ENCODE data around the gene XYLT2. TPM values are rescaled to one million over a fixed set of nuclear protein-coding genes. Genes with fewer than 3 reads are reported as not detected.

XYLT2 gene
- total RNA-seq, 1 experiment from 2014 or later, result 39.7 TPM

DNA sequence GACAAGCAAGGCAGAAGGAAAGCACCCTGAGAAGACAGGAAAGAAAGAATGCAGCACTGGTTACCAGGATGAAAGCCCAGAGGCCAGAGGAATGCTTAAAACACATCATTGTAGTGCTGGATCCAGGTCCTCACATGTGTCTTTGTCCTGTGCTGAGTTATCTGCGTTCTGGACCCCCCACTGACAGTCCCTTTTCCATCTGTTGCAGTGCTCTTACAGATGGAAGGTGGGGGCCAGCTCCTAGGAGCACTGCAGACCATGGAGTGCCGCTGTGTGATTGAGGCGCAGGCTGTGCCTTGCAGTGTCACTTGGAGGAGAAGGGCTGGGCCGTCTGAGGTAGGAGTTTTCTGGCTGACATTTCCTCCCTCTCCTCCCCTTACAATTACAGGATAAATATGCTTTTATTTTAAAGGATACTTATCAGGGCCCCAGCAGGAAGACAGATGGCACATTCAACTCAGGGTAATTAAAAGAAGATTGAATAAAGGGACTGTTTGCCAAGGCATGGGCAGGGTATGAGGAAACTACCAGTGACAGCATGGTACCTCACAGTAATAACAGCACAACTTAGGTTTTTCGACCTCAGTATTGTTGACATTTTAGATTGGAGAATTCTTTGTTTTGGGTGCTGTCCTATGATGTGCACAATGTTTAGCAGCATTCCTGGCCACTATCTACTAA, 30.1 kb downstream of the XYLT2 start:
- peaks cover 22% of the 10 kb centered on the region for H3K4me1 Mint-ChIP-seq
- no peaks in the 10 kb centered on the region for H3K9me3 Mint-ChIP-seq
- no peak overlapping the region for H3K4me3 Mint-ChIP-seq
- ChIA-PET POLR2A (no interaction called here), CTCF (no interaction called here)
- TF ChIP-seq, protein P1, sequence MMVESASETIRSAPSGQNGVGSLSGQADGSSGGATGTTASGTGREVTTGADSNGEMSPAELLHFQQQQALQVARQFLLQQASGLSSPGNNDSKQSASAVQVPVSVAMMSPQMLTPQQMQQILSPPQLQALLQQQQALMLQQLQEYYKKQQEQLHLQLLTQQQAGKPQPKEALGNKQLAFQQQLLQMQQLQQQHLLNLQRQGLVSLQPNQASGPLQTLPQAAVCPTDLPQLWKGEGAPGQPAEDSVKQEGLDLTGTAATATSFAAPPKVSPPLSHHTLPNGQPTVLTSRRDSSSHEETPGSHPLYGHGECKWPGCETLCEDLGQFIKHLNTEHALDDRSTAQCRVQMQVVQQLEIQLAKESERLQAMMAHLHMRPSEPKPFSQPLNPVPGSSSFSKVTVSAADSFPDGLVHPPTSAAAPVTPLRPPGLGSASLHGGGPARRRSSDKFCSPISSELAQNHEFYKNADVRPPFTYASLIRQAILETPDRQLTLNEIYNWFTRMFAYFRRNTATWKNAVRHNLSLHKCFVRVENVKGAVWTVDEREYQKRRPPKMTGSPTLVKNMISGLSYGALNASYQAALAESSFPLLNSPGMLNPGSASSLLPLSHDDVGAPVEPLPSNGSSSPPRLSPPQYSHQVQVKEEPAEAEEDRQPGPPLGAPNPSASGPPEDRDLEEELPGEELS (CRISPR knock-in tag; IDR thresholded peaks at IDR 0.05), result no peak
- TF ChIP-seq FOXP1 (CRISPR knock-in tag; IDR thresholded peaks at IDR 0.05; ENCODE audit: borderline replicate concordance) (no peak), NR1H2 (CRISPR knock-in tag; IDR thresholded peaks at IDR 0.05) (no peak), ZNF423 (CRISPR knock-in tag; IDR thresholded peaks at IDR 0.05) (no peak), ERG (CRISPR knock-in tag; IDR thresholded peaks at IDR 0.05) (no peak), RORB (CRISPR knock-in tag; IDR thresholded peaks at IDR 0.05) (no peak), TCF7 (CRISPR knock-in tag; IDR thresholded peaks at IDR 0.05; ENCODE audit: low read depth) (no peak), ZNF121 (CRISPR knock-in tag; IDR thresholded peaks at IDR 0.05) (no peak)
- TF ChIP-seq, protein P2, sequence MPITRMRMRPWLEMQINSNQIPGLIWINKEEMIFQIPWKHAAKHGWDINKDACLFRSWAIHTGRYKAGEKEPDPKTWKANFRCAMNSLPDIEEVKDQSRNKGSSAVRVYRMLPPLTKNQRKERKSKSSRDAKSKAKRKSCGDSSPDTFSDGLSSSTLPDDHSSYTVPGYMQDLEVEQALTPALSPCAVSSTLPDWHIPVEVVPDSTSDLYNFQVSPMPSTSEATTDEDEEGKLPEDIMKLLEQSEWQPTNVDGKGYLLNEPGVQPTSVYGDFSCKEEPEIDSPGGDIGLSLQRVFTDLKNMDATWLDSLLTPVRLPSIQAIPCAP (CRISPR knock-in tag; IDR thresholded peaks at IDR 0.05), result no peak
- ATAC-seq (no peak), DNase-seq (ENCODE audit: low spot score) (no peak)
- no peaks in the 10 kb centered on the region for H3K27me3 Mint-ChIP-seq (ENCODE audit: low read depth)
- peaks cover 36% of the 10 kb centered on the region for H3K36me3 Mint-ChIP-seq
- no peak overlapping the region for H3K27ac Mint-ChIP-seq

GRCh38 chr17:50379351-50380132, 33.6 kb downstream of the XYLT2 start:
- CTCF ChIA-PET, result interaction anchor here (0.5 to 7.2 kb wide), 3 partner anchors 14 to 17 kb away, joined by 3 to 51 read pairs (median 4); partner anchors contain the start of gene LRRC59
- POLR2A ChIA-PET, result interaction anchor here (0.7 kb wide), 1 partner anchor 17 kb away, joined by 3 read pairs; no protein-coding TSS in a partner anchor
- Mint-ChIP-seq H3K27me3 (ENCODE audit: low read depth) (no peaks in the 10 kb centered on the region), H3K4me3 (no peak overlapping the region), H3K4me1 (no peaks in the 10 kb centered on the region), H3K27ac (no peak overlapping the region), H3K9me3 (no peaks in the 10 kb centered on the region), H3K36me3 (peaks cover 49% of the 10 kb centered on the region)
- no peak for TF ChIP-seq SOX15 (CRISPR knock-in tag; IDR thresholded peaks at IDR 0.05)
- no peak for TF ChIP-seq CREB1 (CRISPR knock-in tag; IDR thresholded peaks at IDR 0.05)
- TF ChIP-seq ZNF219 (CRISPR knock-in tag; IDR thresholded peaks at IDR 0.05; ENCODE audit: borderline replicate concordance), result no peak
- no peak for TF ChIP-seq ZNF121 (CRISPR knock-in tag; IDR thresholded peaks at IDR 0.05)
- TF ChIP-seq, protein P3, sequence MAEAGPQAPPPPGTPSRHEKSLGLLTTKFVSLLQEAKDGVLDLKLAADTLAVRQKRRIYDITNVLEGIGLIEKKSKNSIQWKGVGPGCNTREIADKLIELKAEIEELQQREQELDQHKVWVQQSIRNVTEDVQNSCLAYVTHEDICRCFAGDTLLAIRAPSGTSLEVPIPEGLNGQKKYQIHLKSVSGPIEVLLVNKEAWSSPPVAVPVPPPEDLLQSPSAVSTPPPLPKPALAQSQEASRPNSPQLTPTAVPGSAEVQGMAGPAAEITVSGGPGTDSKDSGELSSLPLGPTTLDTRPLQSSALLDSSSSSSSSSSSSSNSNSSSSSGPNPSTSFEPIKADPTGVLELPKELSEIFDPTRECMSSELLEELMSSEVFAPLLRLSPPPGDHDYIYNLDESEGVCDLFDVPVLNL (CRISPR knock-in tag; IDR thresholded peaks at IDR 0.05; ENCODE audit: borderline replicate concordance, low read depth), result no peak
- no peak for TF ChIP-seq RORB (CRISPR knock-in tag; IDR thresholded peaks at IDR 0.05)
- no peak for TF ChIP-seq NR2C2 (CRISPR knock-in tag; IDR thresholded peaks at IDR 0.05)
- TF ChIP-seq FOXJ3 (CRISPR knock-in tag; IDR thresholded peaks at IDR 0.05; ENCODE audit: borderline replicate concordance), result no peak
- TF ChIP-seq, protein P4, sequence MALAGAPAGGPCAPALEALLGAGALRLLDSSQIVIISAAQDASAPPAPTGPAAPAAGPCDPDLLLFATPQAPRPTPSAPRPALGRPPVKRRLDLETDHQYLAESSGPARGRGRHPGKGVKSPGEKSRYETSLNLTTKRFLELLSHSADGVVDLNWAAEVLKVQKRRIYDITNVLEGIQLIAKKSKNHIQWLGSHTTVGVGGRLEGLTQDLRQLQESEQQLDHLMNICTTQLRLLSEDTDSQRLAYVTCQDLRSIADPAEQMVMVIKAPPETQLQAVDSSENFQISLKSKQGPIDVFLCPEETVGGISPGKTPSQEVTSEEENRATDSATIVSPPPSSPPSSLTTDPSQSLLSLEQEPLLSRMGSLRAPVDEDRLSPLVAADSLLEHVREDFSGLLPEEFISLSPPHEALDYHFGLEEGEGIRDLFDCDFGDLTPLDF (CRISPR knock-in tag; IDR thresholded peaks at IDR 0.05), result no peak
- TF ChIP-seq CREM (CRISPR knock-in tag; IDR thresholded peaks at IDR 0.05), result no peak
- DNase-seq (ENCODE audit: low spot score), result no peak
- no peak for ATAC-seq
